ENCODE results near the gene BPIFB4. TPM values are rescaled to one million over a fixed set of nuclear protein-coding genes. Genes with fewer than 3 reads are reported as not detected.

BPIFB4 gene
- total and polyA plus RNA-seq, 11 donors, result not detected

DNA sequence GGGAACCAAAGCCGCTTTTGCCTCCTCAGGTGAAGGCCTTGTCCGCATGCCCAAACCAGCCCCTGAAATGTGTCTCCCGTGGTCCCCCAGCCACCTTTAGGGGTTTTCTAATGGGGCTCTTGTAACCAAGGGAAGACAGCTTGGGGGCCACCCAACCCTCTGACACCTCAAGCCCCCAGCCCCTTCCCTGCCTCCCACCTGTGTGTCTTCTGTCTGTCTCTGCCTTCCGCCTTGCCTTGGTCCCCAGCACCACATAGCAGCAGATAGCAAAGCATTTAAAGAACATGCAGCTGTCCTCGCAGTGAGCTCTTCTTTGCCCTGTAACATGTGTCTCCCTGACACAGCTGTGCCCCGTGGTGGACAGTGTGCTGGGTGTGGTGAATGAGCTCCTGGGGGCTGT lies 16.2 kb upstream of the BPIFB4 start:
- H3K27ac ChIP-seq, result no peak overlapping the region
- DNase-seq (no peak), ATAC-seq (no peak)
- H3K27me3 ChIP-seq, result no peaks in the 10 kb centered on the region
- intact Hi-C loops (cut with DNase I), result no loop called here
- no peaks in the 10 kb centered on the region for H3K9me3 ChIP-seq
- TF ChIP-seq, protein P1, sequence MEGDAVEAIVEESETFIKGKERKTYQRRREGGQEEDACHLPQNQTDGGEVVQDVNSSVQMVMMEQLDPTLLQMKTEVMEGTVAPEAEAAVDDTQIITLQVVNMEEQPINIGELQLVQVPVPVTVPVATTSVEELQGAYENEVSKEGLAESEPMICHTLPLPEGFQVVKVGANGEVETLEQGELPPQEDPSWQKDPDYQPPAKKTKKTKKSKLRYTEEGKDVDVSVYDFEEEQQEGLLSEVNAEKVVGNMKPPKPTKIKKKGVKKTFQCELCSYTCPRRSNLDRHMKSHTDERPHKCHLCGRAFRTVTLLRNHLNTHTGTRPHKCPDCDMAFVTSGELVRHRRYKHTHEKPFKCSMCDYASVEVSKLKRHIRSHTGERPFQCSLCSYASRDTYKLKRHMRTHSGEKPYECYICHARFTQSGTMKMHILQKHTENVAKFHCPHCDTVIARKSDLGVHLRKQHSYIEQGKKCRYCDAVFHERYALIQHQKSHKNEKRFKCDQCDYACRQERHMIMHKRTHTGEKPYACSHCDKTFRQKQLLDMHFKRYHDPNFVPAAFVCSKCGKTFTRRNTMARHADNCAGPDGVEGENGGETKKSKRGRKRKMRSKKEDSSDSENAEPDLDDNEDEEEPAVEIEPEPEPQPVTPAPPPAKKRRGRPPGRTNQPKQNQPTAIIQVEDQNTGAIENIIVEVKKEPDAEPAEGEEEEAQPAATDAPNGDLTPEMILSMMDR (IDR thresholded peaks at IDR 0.05), result no peak
- no peak for TF ChIP-seq POLR2A (IDR thresholded peaks at IDR 0.05)
- no peaks in the 10 kb centered on the region for H3K4me1 ChIP-seq
- no peak overlapping the region for H3K4me3 ChIP-seq
- 82 to 92% (median 88%) methylated on average over 6 of the region's 6 CpGs for WGBS, 4 donors
- no peaks in the 10 kb centered on the region for H3K36me3 ChIP-seq

DNA sequence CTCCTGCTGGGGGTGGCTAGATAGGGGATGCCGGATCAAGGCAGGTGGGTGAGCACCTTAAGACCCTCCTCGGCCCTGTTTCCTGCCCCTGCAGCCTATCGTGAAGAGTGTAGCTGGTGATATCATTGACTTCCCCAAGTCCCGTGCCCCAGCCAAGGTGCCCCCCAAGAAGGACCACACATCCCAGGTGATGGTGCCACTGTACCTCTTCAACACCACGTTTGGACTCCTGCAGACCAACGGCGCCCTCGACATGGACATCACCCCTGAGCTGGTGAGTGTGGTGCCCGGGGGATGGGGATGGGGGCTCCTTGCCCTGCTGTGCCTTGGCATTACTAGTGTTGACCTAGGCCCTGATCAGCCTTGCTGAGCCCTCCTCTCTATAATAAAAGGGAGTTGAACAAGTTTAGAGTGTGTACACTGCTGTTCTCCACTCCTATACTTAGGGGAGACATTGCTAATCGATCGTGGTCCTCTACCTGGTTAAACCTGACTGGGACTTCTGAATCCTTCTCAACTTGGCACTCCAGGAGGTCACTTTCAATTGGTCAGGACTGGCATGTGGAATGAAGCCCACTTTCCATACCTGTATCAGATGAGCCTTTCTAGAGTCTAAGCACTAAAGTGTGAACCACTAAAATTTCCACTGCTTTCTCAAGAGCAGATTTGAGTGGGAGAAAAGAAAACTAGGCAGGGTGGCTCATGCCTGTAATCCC lies 14.7 kb upstream of the BPIFB4 start:
- 90 to 94% (median 93%) methylated on average over 11 of the region's 11 CpGs for WGBS, 4 donors
- DNase-seq (no peak), ATAC-seq (no peak)
- H3K27ac ChIP-seq, result no peak overlapping the region
- intact Hi-C loops (cut with DNase I), result no loop called here
- H3K36me3 ChIP-seq, result no peaks in the 10 kb centered on the region
- peaks cover 0 to 8% (median 0%) of the 10 kb centered on the region in 9 donors for H3K27me3 ChIP-seq
- H3K9me3 ChIP-seq, result no peaks in the 10 kb centered on the region
- no peaks in the 10 kb centered on the region for H3K4me1 ChIP-seq
- TF ChIP-seq POLR2A (IDR thresholded peaks at IDR 0.05), result no peak
- TF ChIP-seq, protein P1 (IDR thresholded peaks at IDR 0.05), result no peak
- H3K4me3 ChIP-seq, result no peak overlapping the region

DNA sequence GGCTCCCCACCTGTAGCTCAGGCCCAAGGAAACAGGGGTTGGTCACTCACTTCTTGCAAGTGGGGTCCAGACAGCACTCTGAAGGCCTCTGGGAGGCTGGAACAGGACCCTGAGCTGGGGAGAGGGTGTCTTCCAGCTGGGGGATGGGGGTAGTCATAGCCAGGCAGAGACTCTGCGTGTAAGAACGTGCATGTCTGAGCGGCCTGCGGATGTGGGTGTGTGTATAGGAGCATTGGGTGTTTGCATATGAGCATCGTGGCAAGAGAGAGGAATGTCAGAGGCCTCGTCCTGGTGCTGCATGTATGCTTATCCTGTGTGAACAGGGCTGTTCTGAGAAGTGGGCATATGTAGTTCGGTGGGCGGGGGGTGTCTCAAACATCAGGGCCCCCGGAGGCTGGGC lies 13.7 kb upstream of the BPIFB4 start:
- intact Hi-C loops (cut with DNase I), result no loop called here
- H3K4me3 ChIP-seq, result no peak overlapping the region
- TF ChIP-seq POLR2A (IDR thresholded peaks at IDR 0.05), result no peak
- TF ChIP-seq, protein P1 (IDR thresholded peaks at IDR 0.05), result no peak
- ATAC-seq (no peak), DNase-seq (no peak)
- no peaks in the 10 kb centered on the region for H3K9me3 ChIP-seq
- H3K27ac ChIP-seq, result no peak overlapping the region
- 84 to 95% (median 85%) methylated on average over 9 of the region's 9 CpGs for WGBS, 4 donors
- H3K36me3 ChIP-seq, result no peaks in the 10 kb centered on the region
- peaks cover 0 to 8% (median 0%) of the 10 kb centered on the region in 9 donors for H3K27me3 ChIP-seq
- H3K4me1 ChIP-seq, result no peaks in the 10 kb centered on the region

DNA sequence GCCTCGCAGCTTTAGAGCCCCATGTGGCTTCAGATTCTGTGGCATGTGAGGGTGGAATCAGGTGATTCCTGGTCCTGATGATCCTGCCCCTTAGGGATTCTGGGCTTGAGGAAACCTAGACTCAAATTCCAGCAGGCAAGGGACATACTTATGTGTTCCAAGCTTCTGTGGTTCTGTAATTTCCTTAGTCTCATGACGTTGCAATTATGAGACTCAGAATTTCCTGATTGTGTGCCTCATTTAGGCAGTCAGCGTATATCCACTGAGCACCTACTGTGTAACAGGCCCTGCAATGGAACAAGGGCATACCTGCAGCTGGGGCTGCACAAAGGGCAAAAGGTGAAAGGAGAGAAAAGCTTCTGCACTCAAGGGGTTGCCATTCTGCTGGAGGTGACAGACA lies 11.6 kb upstream of the BPIFB4 start:
- Histone ChIP-seq H3K4me3 (no peak overlapping the region), H3K4me1 (no peaks in the 10 kb centered on the region), H3K27ac (no peak overlapping the region), H3K9me3 (no peaks in the 10 kb centered on the region), H3K36me3 (no peaks in the 10 kb centered on the region), H3K27me3 (peaks cover 0 to 12% (median 0%) of the 10 kb centered on the region in 9 donors)
- no peak for ATAC-seq
- WGBS, 4 donors, result 68 to 81% (median 76%) methylated on average over 3 of the region's 3 CpGs
- intact Hi-C loops (cut with DNase I), result no loop called here
- no peak for DNase-seq
- TF ChIP-seq POLR2A (IDR thresholded peaks at IDR 0.05), result no peak
- TF ChIP-seq, protein P1 (IDR thresholded peaks at IDR 0.05), result no peak

All from heart left ventricle (tissue), 16 donors.